Measurements from ENCODE around the gene PYGB.
"Not testable (repeated sequence)": the region's sequence is repeated elsewhere in the genome, so short reads cannot be mapped to it uniquely, and the experiment has no call there.

The PYGB gene

DNA sequence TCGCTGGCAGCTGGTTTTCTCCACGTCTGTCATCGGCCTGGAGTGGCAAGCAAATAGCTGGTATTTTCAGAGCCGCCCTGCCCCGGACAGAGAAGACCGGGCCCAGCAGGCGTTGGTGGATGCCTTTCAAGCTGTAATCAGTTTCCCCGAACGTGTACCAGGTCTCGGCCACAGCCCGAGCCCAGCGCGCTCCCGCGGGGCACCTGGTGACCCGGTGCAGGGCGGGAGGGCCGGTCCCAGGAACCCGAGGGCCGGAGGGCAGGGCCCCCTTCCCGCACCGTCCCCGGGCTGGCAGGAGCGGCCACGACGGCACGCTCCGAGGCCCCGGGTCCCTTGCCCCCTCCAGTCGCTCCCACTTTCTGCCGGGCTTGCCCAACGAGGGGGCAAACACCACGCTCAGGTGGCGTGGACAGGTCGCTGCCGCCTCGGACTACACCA lies 348 bp upstream of the PYGB start:
- DNase-seq (ENCODE audit: low read depth in 1 of 2, low spot score in 1 of 2): no peak

- DNase-seq (ENCODE audit: low read depth in 1 of 2, low spot score in 1 of 2): no peak
Measured at GRCh38 chr20:25248786-25249172, 894 bp downstream of the PYGB start.

DNA sequence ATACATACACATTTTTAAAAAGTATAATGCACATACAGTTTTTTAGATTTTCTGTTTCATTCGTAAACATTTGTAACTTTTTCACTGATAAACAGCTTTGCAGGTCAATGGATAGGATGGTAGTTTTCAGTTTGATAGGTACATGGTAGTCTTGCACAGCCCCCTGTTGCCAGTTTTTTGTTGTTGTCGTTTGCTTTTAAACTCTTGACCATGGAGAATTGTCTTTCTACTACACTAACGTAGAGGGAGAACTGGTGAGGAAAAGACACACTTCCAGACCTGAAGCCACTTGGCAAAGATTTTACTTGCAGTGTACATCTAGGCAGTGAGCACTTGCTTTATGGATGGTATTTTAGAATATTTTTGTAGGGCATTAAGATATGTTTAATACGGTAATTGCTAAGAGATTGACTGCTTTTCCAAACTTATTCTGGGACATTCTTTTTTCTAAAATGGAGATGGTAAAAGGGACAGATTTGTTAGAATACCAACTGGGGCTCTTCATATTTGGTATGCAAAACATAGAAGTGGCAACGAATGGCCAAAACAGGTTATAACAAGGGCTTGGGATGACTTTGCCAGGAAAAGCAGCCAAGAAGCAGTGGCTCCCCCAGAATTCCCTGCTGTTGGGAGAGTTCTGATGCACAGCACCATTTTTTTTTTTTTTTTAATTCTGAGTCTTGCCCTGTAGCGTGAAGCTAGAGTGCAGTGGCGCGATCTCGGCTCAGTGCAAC lies 1.5 kb downstream of the PYGB start:
- DNase-seq (ENCODE audit: low read depth in 1 of 2, low spot score in 1 of 2): no peak

DNA sequence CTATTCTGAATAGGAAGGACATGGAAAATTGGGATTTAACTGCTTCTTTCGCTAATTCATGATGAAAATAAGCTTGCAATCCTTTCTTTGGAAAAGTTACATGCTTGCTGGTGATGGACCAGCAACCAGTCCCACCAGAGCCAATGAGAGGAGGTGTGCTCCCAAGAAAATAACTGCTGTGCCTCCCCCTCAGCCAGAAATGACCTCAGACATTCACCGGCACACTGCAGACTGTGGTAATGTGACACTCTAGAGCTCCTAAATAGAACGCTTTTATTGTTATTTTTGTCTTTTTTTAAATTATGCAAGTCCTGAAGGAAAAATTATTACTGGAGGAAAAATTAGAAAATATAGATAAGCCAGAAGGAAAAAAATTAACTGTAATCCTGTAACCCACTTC lies 2.6 kb downstream of the PYGB start:
- no peak for DNase-seq (ENCODE audit: low read depth in 1 of 2, low spot score in 1 of 2)

- DNase-seq (ENCODE audit: low read depth in 1 of 2, low spot score in 1 of 2): no peak
Measured at GRCh38 chr20:25251019-25251418, 3.1 kb downstream of the PYGB start.

DNA sequence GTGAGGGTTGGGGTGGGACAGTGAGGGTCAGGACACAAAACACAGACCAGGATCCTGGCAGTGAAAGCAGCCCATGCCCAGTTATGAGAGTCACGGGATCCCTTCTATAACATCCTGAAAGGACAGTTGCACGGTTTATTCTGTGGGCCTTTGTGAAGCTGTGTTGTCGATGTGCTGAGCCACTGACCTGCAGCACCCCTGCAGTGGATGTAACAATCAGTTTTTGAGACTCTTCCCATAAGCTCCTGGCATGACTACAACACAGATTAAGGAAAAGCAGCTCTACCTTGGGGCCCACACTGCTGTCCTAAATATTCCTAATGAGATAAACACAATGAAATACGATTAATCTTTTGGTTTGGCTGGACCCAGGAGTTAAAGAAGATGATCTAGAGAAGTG lies 3.7 kb downstream of the PYGB start:
- DNase-seq (ENCODE audit: low read depth in 1 of 2, low spot score in 1 of 2): no peak

DNA sequence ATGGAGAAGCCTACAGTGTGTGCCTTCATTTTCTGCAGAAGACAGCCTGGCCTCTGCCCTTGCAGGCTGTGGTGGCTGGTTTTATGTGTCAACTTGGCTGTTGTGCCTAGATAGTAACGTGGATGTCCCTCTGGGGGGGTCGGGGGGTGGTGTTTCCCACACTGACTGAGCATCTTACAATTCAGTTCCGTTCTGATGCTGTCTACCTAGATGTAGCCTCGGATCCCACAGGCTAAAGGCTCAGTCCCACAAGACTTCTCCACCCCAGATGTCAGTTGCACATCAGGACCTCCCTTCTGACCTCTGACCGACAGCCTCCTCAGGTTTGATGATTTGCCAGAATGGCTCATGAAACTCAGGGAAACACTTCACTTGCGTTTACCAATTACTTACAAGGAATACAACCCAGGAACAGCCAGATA lies 4.4 kb downstream of the PYGB start:
- DNase-seq (ENCODE audit: low read depth in 1 of 2, low spot score in 1 of 2): no peak

DNA sequence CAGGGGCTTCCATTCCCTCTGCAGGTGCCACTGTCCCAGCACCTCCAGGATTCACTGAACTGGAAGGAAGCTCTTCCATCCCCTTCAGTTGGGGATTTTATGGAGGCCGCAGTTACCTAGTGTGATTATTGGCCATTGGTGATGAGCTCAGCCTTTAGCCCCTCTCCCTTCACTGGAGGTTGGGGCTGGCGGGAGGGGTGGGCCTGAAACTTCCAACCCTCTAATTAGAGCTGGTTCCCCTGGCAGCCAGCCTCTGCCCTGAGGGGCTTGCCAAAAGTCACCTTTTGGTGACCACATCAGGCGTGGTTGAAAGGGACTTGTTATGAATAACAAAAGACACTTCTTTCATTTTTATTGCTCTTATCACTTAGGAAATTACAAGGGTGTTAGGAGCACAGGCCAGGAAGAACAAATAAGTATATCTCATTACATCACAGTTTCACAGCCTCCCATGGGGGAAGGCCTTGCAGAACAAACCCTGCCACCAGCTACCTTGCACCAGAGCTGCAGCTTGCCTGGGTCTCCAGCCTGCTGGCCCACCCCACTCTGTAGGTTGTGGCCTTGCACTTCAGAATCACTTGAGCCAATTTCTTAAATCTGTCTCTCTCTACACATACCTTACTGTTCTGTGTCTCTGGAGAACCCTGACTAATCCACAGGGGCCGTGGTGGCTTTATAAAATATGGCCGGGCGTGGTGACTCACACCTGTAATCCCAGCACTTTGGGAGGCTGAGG lies 5.0 kb downstream of the PYGB start:
- no peak for DNase-seq (ENCODE audit: low read depth in 1 of 2, low spot score in 1 of 2)

DNA sequence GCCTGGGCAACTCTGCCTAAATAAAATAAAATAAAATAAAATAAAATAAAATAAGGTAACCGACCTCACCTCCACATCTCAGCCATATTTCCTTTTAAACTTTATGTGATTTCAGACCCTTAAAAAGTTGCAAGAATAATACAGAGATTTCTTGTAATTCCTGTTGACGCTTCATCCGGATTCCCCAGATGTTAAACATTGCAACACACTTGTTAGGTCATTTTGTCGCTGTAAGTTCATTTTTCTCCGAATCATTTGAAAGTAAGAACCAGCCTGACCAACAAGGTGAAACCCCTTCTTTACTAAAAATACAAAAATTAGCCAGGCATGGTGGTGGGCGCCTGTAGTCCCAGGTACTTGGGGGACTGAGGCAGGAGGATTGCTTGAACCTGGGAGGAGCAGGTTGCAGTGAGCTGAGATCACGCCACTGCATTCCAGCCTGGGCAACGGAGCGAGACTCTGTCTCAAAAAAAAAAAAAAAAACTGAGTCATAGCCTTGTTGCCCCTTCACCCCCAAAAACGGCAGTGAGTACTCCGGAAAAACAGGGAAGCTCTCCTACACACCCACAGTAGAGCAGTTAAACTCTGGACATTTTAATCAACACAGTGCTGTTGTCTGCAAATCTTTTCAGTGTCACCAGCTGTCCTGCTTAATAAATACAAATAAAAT lies 5.9 kb downstream of the PYGB start:
- no peak for DNase-seq (ENCODE audit: low read depth in 1 of 2, low spot score in 1 of 2)

DNA sequence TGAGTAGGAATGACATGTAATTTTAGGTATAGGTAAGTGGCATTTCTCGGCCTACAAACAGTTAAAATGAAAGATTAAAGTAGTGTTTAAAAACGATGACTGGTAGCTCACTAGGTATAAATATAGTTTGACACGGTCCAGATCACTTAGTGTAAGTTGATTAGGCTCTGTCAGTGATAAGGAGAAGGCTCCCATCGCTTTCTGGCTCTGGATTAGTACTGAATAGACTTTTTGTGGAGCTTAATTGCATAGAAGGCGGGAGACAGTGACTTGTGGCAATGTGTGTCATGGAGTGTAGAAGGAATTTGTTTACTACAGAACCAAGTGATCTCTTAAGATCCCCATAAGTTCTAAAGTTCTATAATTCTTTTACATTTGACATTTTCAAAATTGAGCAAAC lies 6.7 kb downstream of the PYGB start:
- DNase-seq (ENCODE audit: low read depth in 1 of 2, low spot score in 1 of 2): no peak

DNA sequence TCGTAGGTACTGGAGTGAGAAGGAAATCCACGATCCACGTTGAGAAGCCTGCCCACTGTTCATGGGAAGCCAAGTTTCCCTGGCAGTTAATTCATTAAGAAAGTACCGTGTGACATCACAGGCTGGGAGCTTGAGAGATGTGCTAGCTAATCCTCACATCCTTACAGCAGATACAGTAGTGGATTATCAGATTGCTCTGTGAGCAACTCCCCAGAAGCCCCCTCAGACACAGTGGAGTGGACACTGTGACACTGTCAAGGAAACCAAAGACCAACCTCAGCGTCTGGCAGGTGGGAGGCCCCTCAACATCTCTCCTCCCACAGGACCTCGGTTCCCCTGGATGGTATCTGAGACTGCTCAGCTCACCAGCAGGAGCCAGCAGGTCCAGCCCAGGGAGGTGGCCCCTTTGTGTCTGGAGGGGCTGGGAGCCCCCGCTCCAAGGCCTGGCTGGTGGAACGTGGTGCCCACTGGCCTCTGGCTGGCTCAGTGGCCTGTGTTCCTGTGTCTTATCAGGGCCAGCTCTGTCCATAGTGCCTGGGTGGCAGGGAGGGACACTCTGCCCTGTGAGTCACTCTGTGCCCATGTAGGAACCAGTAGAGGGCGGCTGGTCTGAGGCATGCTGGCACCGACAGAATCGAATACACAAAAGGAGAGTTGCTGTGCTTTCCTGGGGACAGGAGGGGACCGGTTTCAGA lies 7.2 kb downstream of the PYGB start:
- no peak for DNase-seq (ENCODE audit: low read depth in 1 of 2, low spot score in 1 of 2)

DNA sequence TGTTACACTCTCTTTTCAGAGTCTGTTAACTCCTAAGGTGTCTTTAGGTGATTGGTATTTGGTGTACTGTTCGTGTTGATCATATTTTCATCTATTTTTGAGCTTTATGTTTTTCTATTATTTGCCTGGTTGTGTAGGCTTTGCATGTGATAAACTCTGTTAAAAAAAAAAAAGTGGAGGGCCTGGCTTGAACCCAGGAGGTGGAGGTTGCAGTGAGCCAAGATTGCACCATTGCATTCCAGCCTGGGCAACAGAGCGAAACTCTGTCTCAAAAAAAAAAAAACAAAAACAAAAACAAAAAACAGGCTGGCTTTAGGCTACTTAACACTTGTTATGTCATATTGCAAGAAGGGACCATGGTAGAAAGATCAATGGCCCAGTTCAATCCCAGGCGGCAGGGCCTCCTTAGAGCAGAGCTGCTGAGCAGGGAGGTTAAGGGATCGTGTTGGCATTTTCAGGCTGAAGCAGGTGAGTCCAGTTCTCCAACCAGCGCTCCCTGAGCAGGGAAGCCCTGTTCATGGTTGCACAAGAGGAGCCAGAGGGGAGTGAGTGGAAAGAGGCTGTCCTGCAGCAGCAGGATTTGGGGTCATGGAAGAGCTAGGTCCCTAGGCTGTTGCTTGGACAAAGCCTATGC lies 8.5 kb downstream of the PYGB start:
- DNase-seq (ENCODE audit: low read depth in 1 of 2, low spot score in 1 of 2): no peak

DNA sequence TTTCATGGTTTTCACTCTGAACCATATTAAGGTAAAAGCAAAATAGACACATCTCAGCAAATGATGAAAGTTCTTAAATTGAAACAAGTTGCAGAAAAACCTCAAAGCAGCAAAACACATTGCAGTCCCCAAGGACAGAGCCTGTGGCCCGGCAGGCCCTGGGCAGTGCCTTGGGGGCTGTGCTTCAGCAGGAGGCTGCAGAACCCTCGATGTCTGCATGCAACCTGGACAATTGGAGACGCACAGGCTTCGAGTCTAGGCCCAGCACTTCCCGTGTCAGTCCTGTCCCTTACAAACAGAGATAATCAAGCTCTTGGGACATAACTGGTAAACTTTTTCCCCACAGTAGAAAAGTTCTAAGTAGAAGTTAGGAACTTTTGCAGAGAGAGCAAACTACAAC lies 9.2 kb downstream of the PYGB start:
- no peak for DNase-seq (ENCODE audit: low read depth in 1 of 2, low spot score in 1 of 2)

- DNase-seq (ENCODE audit: low read depth in 1 of 2, low spot score in 1 of 2): no peak
Measured at GRCh38 chr20:25257756-25258475, 10.0 kb downstream of the PYGB start.

GRCh38 chr20:25258476-25258805 lies 10.6 kb downstream of the PYGB start:
- no peak for DNase-seq (ENCODE audit: low read depth in 1 of 2, low spot score in 1 of 2)

DNA sequence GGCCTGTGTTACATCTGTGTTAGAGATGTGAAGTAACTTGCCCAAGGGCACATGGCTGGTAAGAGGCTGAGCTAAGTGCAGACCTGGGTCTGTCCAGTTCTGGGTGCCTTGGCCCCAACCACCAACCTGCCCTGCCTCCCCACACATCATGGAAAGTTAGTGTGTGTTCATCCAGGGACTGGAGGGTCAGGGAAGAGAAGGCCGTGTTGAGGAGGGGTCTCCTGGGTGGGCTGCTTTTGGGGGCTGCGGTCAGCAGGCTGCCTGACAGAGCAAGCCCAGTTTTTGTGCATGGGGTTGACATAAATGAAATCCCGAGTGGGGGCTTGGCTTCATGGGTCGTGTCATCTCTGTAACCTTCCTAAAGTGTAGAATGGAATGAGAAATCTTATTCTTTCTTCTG lies 10.9 kb downstream of the PYGB start:
- DNase-seq (ENCODE audit: low read depth in 1 of 2, low spot score in 1 of 2): no peak

- DNase-seq (ENCODE audit: low read depth in 1 of 2, low spot score in 1 of 2): no peak
Measured at GRCh38 chr20:25259358-25259757, 11.5 kb downstream of the PYGB start.

- DNase-seq (ENCODE audit: low read depth in 1 of 2, low spot score in 1 of 2): no peak
Measured at GRCh38 chr20:25259788-25260254, 11.9 kb downstream of the PYGB start.

DNA sequence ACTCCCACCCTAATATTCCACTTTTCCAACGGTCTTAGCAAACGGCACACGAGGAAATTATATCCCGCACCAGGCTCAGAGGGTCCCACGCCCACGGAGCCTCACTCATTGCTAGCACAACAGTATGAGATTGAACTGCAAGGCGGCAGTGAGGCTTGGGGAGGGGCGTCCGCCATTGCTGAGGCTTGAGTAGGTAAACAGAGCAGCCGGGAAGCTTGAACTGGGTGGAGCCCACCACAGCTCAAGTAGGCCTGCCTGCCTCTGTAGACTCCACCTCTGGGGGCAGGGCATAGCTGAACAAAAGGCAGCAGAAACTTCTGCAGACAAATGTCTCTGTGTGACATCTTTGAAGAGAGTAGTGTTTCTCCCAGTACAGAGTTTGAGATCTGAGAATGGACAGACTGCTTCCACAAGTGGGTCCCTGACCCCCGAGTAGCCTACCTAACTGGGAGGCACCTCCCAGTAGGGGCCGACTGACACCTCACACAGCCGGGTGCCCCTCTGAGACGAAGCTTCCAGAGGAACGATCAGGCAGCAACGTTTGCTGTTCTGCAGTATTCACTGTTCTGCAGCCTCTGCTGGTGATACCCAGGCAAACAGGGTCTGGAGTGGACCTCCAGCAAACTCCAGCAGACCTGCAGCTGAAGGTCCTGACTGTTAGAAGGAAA lies 13.0 kb downstream of the PYGB start:
- DNase-seq (ENCODE audit: low read depth in 1 of 2, low spot score in 1 of 2): not testable (repeated sequence)
